Retinal pigment epithelial cell (primary cell): ENCODE measurements around the gene BNIP3.
"Not testable (repeated sequence)": the region's sequence is repeated elsewhere in the genome, so short reads cannot be mapped to it uniquely, and the experiment has no call there.

Experiments
- DNase-seq: peaks from one replicate; pipeline ENCODE4 v3.0.0-alpha.2; 2010; ENCODE audit warnings: low read depth
- H3K4me3 ChIP-seq: 2 replicates; pipeline ENCODE4 v1.5.1; 2011; ENCODE audit warnings: mild to moderate bottlenecking, low read length, control low read depth, moderate library complexity
- CTCF ChIP-seq: conservative IDR thresholded peaks from 2 replicates; pipeline ENCODE4 v1.5.1; 2011; ENCODE audit warnings: low read depth, low read length, control low read depth, inconsistent platforms

BNIP3 gene

GRCh38 chr10:131923038-131923756, 58.5 kb downstream of the BNIP3 start:
- TF ChIP-seq CTCF: no peak
- no peak overlapping the region for H3K4me3 ChIP-seq
- no peak for DNase-seq

GRCh38 chr10:131921184-131921583, 60.5 kb downstream of the BNIP3 start:
- H3K4me3 ChIP-seq: no peak overlapping the region
- DNase-seq: no peak
- TF ChIP-seq CTCF: no peak

- no peak for DNase-seq
- no peak for TF ChIP-seq CTCF
- no peak overlapping the region for H3K4me3 ChIP-seq
These were observed 61.0 kb downstream of the BNIP3 start for GRCh38 chr10:131920693-131921092.

GRCh38 chr10:131920151-131920550, 61.6 kb downstream of the BNIP3 start:
- no peak for TF ChIP-seq CTCF
- H3K4me3 ChIP-seq: no peak overlapping the region
- no peak for DNase-seq

- H3K4me3 ChIP-seq, DNase-seq: not testable (repeated sequence)
These were observed 62.3 kb downstream of the BNIP3 start for GRCh38 chr10:131919461-131919860.
